GM19193 (cell line): Measurements from ENCODE around the gene GABRB2.

ENCODE experiments used
- POLR2A ChIP-seq: IDR thresholded peaks from 4 replicates; pipeline ENCODE4 v1.6.1; 2011; ENCODE audit not compliant: insufficient read depth, insufficient read length; ENCODE audit errors: extremely low read depth

Gene GABRB2

DNA sequence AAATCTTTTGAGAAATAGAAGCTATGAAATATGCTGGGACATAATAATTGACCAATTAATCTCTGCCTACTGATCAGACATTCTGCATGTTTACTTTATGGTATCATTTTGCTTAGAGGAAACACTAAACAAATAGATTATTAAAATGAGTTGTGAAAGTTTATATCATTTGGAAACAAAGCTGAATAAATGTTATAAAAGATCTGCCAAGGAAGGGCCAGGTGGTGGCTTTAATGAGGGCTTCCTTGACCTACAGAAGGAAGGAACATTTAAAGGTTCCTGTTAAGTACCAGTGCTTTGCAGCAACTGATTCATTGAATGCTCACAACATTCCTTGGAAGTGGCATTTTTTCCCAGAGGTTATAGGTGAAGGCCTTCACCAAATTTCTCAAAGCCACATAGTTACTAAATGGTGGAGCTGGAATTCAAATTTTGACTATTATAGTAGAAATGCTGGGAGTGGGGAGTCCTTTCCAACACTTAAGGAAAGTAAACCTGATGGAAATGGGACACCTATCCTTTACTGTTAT, 250.7 kb downstream of the GABRB2 start:
- no peak for TF ChIP-seq POLR2A

- no peak for TF ChIP-seq POLR2A
Observed at GRCh38 chr5:161288071-161288470, 258.5 kb downstream of the GABRB2 start.

- TF ChIP-seq POLR2A: no peak
Observed at GRCh38 chr5:161287436-161287835, 259.1 kb downstream of the GABRB2 start.

GRCh38 chr5:161286066-161286655, 260.4 kb downstream of the GABRB2 start:
- TF ChIP-seq POLR2A: no peak

GRCh38 chr5:161284445-161284844, 262.1 kb downstream of the GABRB2 start:
- TF ChIP-seq POLR2A: no peak

GRCh38 chr5:161283296-161283695, 263.2 kb downstream of the GABRB2 start:
- no peak for TF ChIP-seq POLR2A

GRCh38 chr5:161278739-161279660, 267.5 kb downstream of the GABRB2 start:
- TF ChIP-seq POLR2A: no peak

DNA sequence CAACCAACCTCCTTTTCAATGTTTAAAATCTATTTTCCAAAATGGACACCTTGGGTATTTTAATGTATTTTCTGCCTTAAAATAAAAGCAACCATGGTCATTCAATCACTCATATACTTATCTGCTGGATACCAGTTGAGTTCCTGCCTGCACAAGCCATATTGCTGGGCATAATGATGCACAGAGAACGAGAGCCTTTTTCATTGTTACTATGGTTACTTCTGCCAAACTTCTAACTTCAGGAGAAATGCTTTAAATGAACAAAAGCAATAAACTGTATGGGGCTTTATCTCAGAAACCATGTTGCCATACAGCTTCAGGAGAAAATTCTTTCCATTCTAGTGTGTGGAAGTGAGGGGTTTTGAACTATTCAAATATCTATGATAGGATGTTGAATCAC, 269.5 kb downstream of the GABRB2 start:
- TF ChIP-seq POLR2A: no peak

GRCh38 chr5:161274951-161275350, 271.6 kb downstream of the GABRB2 start:
- no peak for TF ChIP-seq POLR2A

DNA sequence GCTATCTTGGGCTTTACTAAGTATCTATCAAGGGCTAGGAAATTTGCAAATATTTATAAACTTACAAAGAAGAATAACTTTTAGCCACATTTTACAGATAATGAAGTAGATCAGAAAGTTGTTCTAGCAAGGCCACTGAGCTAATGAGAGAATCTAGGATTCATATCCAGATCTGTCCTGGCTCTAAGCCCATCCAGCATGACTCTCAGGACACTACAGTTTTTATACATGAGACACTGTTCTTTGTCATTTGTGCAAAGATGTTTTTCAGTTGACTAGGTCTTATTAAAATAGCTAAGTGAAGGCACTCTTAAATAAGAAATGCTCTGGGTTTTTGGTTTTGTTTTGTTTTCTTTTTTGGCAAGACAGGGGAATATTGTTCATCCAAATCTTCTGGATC, 273.1 kb downstream of the GABRB2 start:
- TF ChIP-seq POLR2A: no peak

- TF ChIP-seq POLR2A: no peak
Observed at GRCh38 chr5:161271816-161272215, 274.7 kb downstream of the GABRB2 start.

DNA sequence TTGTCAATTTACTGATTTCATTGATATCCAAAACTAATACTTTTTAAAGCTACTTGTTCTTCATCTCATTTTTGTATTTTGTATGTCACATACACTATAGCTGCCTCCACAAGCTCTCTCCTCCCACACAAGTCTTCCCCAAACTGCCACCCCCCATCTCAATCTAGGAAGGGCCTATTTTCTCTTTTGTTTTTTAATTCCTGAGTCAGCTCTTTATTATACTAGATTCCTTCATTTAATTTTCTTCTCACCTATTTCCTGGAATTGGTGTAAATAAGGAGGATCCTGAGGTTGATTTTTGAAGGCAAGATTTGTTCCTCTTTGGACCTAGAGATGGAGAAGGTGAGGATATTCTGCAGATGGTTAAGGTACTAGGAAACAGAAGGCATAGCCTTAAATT, 277.4 kb downstream of the GABRB2 start:
- no peak for TF ChIP-seq POLR2A

- TF ChIP-seq POLR2A: no peak
Observed at GRCh38 chr5:161266954-161267353, 279.6 kb downstream of the GABRB2 start.

- TF ChIP-seq POLR2A: no peak
Observed at GRCh38 chr5:161265006-161265405, 281.5 kb downstream of the GABRB2 start.

GRCh38 chr5:161263191-161263590, 283.3 kb downstream of the GABRB2 start:
- TF ChIP-seq POLR2A: no peak
